NCI-H2196 (cell line): ENCODE data around the gene SDK2.

Experiments used
- DNase-seq: peaks from one replicate; lab custom pipeline; 2025; ENCODE audit not compliant: unreplicated experiment; lab: John Stamatoyannopoulos, UW

The SDK2 gene

GRCh38 chr17:73613271-73614233, 30.7 kb downstream of the SDK2 start:
- no peak for DNase-seq

- no peak for DNase-seq
Observed at GRCh38 chr17:73612031-73612472, 32.2 kb downstream of the SDK2 start.

DNA sequence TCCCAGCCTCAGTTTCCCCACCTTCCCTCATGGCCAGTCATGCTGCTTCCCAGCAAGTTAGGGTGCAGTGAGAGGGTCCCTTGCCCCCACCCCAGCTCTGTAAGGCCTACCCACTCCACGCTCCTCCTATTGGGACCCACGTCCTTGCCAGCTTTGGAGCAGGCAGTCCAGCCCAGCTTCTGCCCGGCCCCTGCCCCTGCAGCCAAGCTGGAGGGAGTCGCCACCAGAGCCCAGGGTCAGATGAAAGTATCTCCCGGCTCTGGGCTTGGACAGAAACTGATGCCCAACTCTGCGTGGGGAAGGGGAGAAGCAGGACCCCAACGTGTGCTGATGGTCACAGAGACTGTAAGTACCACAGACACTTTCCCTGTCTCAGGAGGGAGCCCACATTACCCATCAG, 32.6 kb downstream of the SDK2 start:
- no peak for DNase-seq

DNA sequence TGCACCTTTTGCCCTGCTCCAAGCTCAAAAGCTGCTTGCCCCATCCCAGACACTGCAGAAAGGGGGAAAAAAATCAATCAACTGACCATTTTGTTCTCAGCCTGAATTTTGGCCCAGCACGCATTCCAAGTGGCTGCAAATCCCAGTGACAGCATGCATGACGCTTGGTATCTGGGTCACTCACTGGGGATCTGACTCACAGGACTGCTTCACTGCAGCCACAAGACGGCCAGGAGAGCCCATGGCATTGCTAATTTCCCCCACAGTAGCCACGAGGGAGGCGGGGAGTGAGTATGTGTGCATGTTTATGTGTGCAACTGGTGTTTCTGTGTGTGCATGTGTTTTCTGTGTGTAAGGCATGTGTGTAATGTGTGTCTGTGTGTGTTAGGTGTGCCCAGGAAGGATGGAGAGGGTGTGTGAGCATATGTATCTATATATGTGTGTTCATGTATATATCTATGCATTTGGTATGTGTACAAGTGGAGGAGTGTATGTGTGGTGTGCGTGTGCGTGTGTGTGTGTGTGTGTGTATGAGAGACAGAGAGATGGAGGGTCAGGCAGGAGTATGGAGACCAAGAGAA, 33.8 kb downstream of the SDK2 start:
- DNase-seq, result no peak

DNA sequence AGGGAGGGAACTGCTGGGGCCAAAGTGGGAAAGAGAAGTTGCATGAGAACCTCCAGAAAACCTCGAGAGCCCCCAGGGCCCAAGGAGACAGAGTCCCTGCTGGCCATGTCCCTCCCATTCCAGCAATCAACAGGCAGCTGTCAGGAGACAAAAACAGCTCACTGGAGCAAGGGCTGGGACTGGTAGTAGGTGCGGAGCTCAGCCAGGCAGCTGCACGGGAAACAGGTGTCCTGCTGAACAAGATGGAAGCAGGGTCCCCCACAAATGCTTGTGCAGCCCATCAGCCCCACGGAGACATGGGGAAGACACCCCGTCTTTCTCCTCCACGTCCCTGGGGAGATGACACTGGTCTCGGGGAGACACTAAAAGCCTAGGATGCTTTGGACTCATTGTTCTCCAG, 34.5 kb downstream of the SDK2 start:
- no peak for DNase-seq

DNA sequence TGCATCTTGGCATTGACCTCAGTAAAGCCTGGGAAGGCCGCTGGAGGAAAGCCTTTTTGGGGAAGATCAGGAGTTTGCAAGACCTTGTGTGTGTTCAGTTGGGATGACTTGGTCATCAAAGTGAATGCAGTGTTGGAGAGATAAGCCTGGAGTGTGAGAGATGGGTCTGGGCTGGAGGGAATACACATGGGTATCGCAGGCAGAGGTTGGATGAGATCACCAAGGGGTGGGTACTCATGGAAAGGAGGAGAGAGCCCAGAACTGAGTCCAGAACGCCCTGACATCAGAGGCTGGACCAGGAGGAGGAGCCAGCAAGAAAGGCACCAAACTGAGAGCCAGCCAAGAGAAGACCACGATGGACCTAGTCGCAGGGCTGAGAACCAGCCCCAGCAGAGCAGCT, 35.2 kb downstream of the SDK2 start:
- DNase-seq, result no peak

GRCh38 chr17:73605444-73605843, 38.8 kb downstream of the SDK2 start:
- DNase-seq, result no peak

GRCh38 chr17:73604476-73604875, 39.8 kb downstream of the SDK2 start:
- no peak for DNase-seq

- no peak for DNase-seq
Observed at GRCh38 chr17:73603971-73604370, 40.3 kb downstream of the SDK2 start.

- DNase-seq, result no peak
Observed at GRCh38 chr17:73600103-73600871, 44.0 kb downstream of the SDK2 start.

GRCh38 chr17:73599599-73599998, 44.6 kb downstream of the SDK2 start:
- DNase-seq, result no peak

DNA sequence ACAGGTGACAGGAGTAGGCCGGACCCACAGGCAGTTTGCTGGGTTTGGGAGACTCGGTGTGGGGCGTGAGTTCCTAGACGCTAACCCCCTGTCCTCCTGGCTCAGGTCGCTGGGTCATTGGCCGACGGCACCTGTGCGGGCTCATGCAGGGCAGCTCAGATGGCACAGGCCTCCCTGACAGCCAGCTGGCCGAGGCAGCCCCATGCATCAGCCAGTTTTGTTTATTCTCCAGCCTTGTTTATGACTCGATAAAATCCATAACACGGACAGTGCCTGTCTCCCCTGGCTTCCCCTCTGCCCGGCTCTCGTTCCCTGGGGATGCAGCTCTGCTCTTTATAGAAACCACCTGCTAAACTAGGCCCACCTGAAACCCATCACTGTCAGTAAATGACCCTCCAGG, 46.0 kb downstream of the SDK2 start:
- DNase-seq, result no peak

GRCh38 chr17:73595931-73596330, 48.3 kb downstream of the SDK2 start:
- no peak for DNase-seq

GRCh38 chr17:73595479-73595878, 48.8 kb downstream of the SDK2 start:
- DNase-seq, result no peak

DNA sequence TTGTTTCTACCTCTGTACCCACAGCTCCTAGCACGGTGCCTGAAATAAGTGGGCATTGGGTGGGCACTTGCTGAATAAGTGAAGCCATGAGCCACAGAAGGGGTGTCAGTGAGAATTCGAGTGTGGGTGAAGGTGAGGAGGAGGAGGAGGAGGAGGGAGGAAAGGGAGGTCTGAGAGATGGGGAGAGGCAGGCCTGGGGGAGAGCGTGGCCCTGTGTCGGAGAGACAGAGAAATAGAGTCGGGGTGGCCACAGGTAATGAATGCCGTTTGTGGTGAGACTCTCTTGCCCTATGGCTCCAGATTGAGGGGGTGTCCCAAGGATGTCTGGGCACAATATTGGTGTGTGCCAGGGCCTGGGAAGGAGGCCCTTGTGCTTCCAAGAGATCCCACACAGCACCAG, 49.2 kb downstream of the SDK2 start:
- DNase-seq, result no peak

- DNase-seq, result no peak
Observed at GRCh38 chr17:73594598-73594997, 49.6 kb downstream of the SDK2 start.

DNA sequence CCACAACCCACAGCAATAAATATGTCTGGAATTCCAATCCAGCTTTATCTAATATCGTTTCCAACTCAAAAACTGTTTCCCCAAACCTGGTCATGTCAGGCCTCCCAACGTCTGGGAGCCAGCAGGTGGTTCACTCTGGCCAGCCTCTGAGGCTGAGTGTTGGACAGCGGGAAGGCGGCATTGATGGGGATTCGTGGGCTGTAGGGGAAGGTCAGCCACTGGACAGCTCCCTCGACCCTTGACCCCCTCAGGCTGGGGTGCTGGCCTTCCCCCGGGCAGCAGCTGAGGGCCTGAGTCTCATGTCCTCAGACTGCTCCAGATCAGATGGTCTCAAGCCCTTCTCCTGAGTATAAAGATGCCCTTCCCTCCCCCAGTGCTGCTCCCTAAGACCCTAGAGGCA, 50.2 kb downstream of the SDK2 start:
- no peak for DNase-seq

GRCh38 chr17:73593249-73593965, 50.8 kb downstream of the SDK2 start:
- no peak for DNase-seq

DNA sequence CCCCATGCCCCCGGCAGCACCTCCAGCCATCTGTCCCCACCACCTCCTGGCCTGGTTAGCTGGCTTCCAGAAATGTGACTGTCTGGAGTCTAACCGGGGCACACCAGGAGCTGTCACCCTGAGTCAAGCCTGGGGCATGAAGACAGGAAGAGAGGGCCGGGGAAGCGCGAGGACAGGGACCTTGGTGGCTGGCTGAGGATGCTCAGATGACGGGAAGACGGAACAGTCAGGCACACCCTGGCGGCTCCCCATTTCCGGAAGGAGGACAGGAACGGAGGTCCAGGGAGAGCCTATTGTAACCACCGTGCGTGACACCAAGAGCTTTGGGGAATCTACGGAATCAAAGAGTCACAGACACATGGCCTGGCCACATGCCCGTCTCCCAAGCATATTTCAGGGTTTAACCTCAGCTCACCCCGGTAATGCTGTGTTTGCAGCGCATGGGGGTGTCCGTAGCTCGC, 51.7 kb downstream of the SDK2 start:
- DNase-seq, result no peak

DNA sequence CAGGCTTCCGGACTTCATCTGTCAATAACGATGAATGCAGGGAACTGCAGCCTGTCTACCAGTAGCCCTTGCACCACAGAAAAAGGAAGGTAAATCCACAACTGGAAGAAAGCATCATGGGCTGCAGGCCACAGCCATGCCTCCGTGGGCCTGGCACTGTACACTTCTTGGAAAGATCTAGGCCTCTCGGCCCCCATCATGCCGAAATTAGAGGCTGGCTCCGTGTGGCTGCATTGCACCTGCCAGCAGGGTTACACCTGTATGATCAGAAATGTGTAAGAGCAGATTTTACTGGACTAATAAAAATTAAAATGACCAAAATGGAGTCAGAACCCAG, 52.2 kb downstream of the SDK2 start:
- no peak for DNase-seq
